Posterior vena cava (tissue), 2 donors: Measurements from ENCODE around the gene ARHGAP33. TPM values are rescaled to one million over a fixed set of nuclear protein-coding genes. Genes with fewer than 3 reads are reported as not detected.

Experiments used
- DNase-seq: peaks from one replicate; pipeline ENCODE4 v3.0.0-alpha.2; 2020; ENCODE audit warnings: low spot score
- intact Hi-C, 2 donors: fragments of 100-400 bp; cut with DNase I; formaldehyde crosslinking; loops; one replicate each; pipeline versions ENCODE4 v1.14.1 to v1.14.2; 2022 to 2023
- total RNA-seq, 2 donors: library from RNA; stranded (reverse); fragmentation: NEBNext Ultra II Directional; extraction: Animal tissue kit (Norgen Biotek cat#: 25700); gene quantifications; one replicate each; pipeline ENCODE4 v1.2.1, GENCODE V29; 2021
- donor health status: DM: yes; HTN: yes; CAD: no.
- donor health status: DM: yes; HTN: yes; CAD: no.

The ARHGAP33 gene
- total RNA-seq, 2 donors from 2014 or later, result 6.2 to 9.6 TPM

DNA sequence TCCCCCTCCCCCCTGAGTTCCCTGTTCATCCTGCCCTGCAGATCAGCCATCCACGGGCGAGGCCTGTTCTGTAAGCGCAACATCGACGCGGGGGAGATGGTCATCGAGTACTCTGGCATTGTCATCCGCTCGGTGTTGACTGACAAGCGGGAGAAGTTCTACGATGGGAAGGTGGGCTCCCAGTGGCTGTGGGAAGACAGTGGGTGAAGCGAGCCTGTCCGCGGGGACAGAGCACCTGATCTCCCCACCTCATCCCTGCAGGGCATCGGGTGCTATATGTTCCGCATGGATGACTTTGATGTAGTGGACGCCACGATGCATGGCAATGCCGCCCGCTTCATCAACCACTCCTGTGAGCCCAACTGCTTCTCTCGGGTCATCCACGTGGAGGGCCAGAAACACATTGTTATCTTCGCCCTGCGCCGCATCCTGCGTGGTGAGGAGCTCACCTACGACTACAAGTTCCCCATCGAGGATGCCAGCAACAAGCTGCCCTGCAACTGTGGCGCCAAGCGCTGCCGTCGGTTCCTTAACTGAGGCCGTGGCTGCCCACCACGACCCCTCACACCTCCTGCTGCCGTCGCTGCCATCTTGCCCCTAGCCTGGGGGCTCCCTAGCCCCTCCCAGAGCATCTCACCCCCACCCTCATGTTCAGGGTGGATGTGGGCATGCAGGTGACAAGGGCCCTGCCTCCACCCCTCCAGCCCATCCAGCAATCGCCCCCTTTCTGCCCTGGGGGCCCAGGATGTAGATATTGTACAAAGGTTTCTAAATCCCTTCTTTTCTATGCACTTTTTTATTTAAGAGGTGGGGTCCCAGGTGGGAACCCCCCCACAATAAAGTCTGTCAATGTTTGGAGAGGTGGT is 37.1 kb upstream of the ARHGAP33 start:
- intact Hi-C loops, result no loop called here
- DNase-seq, result peak; percentile 80

DNA sequence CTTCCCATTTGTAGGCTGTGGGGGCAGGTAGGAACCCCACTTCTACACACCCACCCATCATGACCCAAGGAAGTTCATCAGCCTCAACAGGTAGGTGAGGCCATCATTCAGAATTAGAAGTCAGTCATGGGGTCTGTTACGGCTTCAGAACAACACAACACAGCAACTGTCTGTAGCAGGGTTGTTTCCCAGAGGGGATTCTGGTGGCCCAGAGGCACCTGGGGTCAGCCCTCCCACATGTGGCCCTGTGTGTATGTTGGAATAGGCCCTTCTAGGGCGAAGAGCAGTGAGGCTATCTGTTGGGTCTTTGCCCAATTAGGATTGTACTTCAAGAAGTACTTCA is 36.5 kb upstream of the ARHGAP33 start:
- intact Hi-C loops, result no loop called here
- DNase-seq, result no peak

DNA sequence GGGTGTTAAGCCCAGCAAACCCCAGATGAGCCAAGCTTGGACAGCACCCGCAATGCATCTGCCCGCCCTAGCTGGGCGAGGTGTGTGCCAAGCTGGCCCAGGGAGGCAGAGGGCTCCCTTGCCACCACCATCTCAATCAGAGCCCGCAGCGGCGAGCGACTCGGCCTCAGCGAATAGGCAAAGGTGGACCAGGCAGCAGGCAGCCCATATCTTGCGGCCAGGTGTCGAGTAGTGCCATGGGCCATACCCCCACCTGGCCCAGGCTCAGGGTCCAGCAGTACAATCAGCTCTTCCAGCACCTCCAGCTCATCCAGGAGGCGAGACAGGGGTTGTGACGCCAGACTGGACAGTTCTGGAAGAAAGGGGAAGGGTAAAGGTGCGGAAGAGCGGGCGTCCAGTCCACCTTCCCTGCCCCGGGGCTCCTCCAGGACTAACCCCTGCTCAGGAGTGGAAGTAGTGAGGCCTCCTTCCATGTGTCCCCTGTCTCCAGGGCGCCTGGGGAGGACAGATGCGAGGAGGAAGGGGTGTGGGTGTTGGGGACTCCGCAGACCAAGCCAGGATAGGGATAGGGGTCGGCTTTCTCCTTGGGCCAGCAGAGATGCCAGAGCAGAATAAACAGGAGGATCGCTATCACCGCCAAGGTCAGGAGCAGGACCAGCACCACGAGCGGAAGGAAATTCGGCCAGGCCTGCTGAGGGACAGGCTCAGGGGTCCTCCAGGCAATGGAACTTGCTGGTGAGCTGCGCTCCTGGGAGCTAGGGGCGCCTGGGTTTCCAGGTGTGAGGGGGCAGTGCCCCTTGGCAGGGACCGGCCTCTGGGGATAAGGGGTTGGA is 35.9 kb upstream of the ARHGAP33 start:
- intact Hi-C loops, result loop anchor here in 1 of 2 donors (10.0 kb wide), 1 partner anchor 195 kb away; the partner anchor contains the start of gene LRFN3

DNA sequence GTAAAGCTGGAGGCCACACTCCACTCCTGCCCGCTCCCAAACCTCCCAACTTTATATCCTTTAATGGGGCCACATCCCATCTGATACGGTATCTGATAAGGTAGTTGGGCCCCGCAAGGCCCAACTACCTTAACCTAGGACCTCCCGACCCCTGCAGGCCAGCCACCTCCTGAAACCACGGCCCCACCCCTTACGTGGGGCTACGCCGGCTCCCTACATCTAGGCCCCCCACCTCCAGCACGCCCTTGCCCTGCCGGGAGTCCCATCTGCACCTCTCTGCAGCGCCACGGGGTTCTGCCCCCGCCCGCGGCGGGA is 35.3 kb upstream of the ARHGAP33 start:
- intact Hi-C loops, result loop anchor here in 1 of 2 donors (10.0 kb wide), 1 partner anchor 195 kb away; the partner anchor contains the start of gene LRFN3
- no peak for DNase-seq

More for the DNA sequence above, 35.9 kb upstream of the ARHGAP33 start:
- DNase-seq, result peak; percentile 84

DNA sequence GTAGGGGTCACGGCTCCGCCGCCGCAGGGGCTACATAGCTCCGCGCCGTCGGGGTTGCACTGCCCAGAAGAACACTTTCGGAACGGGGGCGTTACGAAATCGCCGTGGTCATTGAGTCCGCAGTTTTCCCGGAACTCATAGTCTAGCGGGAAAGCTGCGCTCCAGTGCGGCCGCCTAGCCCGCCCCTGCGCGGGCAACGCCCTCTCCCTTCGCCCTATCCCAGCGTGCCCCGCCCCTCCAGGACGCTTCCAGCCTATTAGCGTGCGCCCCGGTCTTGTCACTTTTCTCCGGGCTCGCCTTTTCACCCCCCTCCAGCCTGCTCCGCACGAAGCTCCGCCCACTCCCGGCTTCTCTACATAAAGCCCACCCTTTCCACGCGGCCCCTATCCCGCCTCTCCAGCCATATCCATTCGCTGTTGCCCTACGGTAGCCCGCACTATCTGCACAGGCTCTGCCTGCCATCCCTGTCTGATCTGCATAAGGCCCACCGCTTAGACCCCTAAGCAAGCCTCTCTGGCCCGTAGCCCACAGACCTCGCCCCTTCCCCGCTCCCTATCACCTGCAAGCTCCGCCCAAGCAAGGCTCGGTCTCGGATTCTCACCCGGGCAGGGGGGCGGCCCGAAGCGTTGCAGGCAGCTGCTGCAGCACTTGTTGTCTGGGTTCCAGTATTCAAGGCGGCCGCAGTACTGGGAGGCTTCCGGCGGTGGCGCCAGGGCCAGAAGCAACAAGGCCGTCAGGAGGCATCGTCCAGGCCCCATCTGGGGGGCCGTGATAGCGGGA is 34.8 kb upstream of the ARHGAP33 start:
- peak; percentile 99 for DNase-seq
- intact Hi-C loops, result loop anchor here in 1 of 2 donors (10.0 kb wide), 1 partner anchor 194 kb away; the partner anchor contains the start of gene LRFN3

DNA sequence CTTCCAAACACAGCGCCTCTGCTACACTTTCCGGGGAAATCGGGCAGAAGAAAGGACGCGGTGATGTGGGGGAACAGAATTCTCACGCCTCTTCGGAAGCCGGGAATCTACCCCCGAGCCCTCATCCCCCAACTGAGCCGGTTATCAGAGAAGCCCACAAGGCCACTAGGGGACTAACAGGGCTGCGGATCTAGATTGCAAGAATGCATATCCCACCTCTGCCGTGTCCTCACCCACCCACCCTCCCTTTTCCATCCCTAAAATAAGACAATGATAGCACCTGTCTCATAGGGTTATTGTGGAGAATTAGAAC is 34.2 kb upstream of the ARHGAP33 start:
- intact Hi-C loops, result loop anchor here in 1 of 2 donors (10.0 kb wide), 1 partner anchor 194 kb away; the partner anchor contains the start of gene LRFN3

DNA sequence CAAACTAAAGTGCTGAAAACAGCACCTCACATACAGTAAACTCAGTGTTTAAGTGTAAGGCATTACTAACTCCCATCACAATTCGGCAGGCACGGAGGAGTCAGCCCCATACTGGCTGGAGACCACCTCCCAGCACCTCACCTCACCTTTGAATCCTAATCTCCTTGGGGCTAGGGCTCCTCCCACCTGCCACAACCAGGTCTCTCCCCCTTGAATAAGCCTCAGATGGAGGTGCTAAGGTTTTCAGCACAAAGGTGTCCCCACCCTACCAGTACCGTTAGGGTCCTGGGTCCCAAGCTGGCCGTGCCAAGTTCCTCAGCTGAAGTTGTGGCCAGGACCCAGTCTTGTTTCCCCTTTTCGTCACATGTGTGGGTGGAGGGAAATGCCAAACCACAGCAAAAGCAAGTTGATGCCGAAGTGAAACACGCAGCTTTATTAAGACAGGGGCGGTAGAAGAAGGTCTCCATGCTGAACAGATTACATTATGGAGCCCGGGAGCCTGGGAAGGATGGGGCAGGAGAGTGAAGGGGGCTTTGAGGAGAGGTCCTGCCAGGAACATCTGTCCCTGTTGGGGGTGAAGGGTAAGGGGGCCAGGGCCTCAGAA is 33.1 kb upstream of the ARHGAP33 start, which contains the start of gene IGFLR1:
TSS of gene IGFLR1 (minus strand) at position 332 of the 604 bp plus-strand sequence. CDS start 1,272 bp downstream, outside the sequence.
- peak; percentile 78 for DNase-seq
- intact Hi-C loops, result loop anchor here in 1 of 2 donors (10.0 kb wide), 1 partner anchor 193 kb away; the partner anchor contains the start of gene LRFN3

More for the DNA sequence above, 34.2 kb upstream of the ARHGAP33 start:
- no peak for DNase-seq

DNA sequence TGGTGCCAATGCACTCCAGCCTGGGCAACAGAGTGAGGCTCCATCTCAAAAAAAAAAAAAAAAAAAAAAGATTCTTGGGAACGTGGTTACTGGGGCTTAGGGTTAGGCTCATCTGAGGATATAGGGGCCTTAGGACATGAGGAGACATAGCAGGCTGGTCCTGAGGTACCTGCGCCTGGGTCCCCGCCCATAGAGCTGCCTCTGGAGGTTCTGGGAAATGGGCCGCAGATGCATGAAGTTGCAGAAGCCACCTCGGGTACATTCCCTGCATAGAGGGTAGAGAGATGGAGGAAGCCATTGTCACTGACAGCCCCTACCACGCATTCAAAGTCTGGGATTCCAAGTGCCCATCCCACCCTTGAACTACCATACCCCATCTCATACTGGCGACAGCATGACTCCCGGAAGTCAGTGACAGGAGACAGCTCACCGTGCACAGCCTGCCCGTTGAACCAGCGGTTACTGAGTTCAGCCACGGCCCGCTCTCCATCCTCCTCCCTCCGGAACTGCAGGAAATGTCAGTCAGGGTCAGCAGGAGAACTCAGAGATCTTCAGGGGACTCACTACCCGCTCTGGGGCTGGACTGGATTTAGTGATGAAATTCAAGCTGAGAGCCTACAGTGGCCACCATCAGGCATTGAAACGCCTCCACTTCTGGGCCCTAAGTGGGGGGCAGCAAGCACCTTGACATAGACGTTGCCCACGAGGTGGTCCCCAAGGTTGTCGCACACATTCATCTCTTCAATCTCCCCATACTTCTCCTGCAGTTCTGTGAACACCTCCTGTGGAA is 31.5 kb upstream of the ARHGAP33 start:
- intact Hi-C loops, result loop anchor here in 1 of 2 donors (10.0 kb wide), 1 partner anchor 191 kb away; the partner anchor contains the start of gene LRFN3
- DNase-seq, result peak; percentile 78

DNA sequence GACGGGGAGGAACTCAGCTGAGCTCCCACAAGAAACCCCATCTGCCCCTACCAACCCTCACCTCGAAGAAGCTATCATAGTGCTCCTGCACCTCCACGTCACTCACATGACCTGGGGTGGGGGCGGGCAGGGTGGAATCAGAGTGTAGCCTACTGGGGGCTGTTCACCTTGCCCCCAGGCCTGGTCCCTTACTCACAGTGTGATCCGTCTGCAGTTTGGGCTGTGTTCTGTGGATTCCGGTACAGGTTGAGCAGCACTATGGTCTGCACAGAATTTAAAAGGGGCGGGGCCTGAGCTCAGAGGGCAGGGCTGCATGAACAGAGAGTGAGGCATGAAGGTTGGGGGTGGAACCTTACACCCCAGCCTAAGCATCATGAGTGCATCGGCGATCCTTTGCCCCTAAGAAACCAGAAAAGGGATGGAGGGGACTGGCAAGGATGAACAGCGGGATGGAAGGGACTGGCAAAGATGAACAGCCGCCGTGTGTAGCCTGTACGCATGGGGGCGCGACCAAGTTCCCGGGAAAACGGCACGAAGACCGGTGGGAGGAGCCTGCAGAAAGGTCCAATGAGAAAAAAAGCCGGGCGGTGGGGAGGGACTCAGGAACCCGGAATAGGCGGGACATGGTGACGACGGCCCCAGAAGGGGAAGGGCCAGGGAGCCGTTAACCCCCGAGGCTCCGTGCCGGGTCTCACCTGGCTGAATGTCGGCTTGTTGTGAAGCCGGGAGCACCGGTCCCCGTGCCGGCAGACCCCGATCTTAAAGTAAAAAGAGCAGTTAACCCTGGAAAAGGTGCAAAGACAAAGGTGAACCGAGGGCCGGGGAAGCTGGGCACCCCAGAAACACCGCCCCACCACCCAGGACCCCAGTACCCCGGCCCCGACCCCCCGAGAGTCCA is 30.7 kb upstream of the ARHGAP33 start:
- peak; percentile 98 for DNase-seq
- intact Hi-C loops, result loop anchor here in 1 of 2 donors (10.0 kb wide), 1 partner anchor 190 kb away; the partner anchor contains the start of gene LRFN3

DNA sequence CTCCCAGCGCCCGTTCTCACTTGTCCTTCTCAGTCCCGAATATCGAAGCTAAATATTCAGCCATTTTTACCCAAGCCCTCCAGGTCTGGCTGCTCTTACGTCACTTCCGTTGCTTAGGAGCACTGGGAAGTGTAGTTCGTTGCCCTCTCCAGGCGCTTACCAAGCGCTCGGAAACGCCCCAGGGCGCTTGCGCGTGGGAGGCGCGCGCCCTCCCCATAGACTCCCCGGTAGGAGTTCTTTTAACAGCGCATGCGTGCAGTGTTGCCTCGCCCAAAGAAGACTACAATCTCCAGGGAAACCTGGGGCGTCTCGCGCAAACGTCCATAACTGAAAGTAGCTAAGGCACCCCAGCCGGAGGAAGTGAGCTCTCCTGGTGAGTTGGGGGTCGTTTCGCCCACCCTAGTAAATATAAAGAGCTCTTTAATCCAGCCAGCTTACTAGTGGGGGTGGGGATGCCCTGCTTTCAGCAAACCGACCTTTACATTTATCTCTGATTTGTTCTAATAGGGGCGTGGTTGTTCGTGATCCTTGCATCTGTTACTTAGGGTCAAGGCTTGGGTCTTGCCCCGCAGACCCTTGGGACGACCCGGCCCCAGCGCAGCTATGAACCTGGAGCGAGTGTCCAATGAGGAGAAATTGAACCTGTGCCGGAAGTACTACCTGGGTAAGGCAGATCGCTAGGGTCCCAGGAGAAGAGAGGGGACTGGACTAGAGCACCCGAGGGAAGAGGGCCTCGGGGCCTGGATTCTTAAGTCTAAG is 29.9 kb upstream of the ARHGAP33 start, which contains the start of the genes PSENEN and U2AF1L4:
TSS of gene PSENEN (plus strand) at position 324 of the 759 bp plus-strand sequence. CDS start at position 604, 280 bp downstream.
TSS of gene U2AF1L4 (minus strand) at position 91 of the 759 bp plus-strand sequence. CDS start at position 64, 27 bp downstream.
- intact Hi-C loops, result loop anchor here in 1 of 2 donors (10.0 kb wide), 1 partner anchor 189 kb away; the partner anchor contains the start of gene LRFN3
- DNase-seq, result peak; percentile 99

DNA sequence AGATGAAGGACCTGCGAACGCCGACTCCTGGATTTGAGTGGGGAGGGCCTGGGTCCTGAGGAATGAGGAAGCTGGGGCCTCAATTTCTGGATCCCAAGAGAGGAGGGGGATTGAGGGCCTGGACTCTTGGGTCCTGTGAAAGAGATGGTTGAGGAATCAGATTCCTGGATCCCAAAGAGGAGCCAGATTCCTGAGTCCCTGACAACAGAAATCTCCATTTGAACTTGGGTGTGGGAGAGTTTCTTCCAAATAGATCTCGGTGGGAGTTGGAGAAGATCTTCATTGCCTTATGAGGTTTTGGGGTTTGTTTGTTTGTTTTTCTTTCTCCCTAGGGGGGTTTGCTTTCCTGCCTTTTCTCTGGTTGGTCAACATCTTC is 29.3 kb upstream of the ARHGAP33 start:
- DNase-seq, result no peak
- intact Hi-C loops, result loop anchor here in 1 of 2 donors (10.0 kb wide), 1 partner anchor 189 kb away; the partner anchor contains the start of gene LRFN3

DNA sequence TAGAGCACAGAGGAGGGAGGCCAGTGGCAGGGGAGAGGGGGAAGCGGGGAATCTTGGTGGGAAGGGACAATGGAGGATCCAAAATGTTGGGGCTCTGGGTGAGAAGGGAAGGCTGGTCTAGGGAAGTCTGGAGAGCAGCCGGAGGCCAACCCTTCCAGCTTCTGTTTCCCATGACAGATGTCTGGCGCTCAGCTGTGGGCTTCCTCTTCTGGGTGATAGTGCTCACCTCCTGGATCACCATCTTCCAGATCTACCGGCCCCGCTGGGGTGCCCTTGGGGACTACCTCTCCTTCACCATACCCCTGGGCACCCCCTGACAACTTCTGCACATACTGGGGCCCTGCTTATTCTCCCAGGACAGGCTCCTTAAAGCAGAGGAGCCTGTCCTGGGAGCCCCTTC is 28.8 kb upstream of the ARHGAP33 start:
- DNase-seq, result no peak
- intact Hi-C loops, result loop anchor here in 1 of 2 donors (10.0 kb wide), 1 partner anchor 188 kb away; the partner anchor contains the start of gene LRFN3

DNA sequence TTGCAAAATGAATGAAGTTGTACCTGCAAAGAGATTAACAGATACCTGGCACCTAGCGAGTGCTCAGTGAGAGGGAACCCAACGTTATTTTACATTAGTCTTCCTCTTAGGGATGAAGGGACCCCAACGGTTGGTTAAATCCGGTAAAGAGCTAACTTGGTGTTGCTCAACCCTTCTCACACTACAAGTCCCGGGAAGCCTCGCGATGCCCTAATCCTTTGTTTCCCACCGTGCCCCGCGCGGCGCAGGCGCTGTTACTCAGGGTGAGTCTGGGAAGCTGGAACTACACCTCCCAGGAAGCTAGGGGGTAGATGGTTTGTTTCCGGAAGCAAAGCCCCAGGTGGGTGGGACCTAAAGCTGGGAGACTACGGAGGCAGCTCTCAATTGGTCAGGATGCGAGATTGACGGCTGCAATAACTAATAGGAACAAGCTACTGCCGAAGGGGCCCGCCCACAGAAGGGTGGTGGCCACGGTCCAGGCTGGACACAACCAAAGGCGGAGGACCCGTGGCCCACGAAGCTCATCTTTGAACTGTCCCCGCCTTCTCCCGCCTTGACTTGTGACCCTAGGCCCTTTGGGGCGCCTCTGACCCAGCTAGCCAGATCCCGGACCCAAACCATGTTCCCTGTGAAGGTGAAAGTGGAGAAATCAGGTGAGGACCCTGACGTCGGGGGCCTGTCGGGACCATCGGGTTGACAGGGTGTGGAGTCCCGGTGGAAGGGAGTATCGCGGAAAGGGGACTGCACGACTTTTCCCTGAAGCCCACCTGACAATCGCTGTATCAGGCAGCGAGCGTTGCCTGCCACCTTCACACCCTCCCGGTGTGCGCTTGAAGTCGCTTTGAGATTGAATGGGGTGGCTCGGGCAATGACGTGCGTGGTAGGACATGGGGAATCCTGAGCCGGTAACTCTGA is 27.0 kb upstream of the ARHGAP33 start, which contains the start of gene LIN37:
TSS of gene LIN37 (plus strand) at position 471 of the 915 bp plus-strand sequence. CDS start at position 620, 149 bp downstream.
- DNase-seq, result peak; percentile 100
- intact Hi-C loops, result loop anchor here in 1 of 2 donors (10.0 kb wide), 1 partner anchor 186 kb away; the partner anchor contains the start of gene LRFN3

DNA sequence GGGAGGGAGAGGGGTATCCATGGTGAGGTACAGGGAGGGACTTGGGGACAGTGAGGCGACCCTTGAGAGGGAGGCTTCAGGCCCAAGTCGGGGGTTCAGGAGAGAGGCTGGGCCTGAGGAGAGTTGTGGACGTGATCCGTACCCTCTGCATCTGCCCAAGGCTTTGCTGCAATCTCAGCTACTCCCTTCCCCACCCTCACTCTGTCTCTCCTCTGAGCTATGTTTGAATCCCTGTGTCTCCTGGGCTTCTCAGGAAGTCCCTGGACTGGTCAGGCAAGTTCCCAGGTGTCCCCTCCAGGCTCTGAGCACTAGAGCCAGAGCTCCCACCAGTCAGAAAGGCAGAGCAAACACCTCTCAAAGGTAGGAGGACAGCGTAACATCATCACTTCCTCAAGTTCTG is 25.2 kb upstream of the ARHGAP33 start:
- intact Hi-C loops, result no loop called here
- DNase-seq, result no peak
